Retinal pigment epithelial cell (primary cell): ENCODE measurements around the gene ZNF503.

Experiments used
- DNase-seq: peaks from one replicate; pipeline ENCODE4 v3.0.0-alpha.2; 2010; ENCODE audit warnings: low read depth
- H3K4me3 ChIP-seq: 2 replicates; pipeline ENCODE4 v1.5.1; 2011; ENCODE audit warnings: mild to moderate bottlenecking, low read length, control low read depth, moderate library complexity
- TF ChIP-seq, protein P1 (sequence below): conservative IDR thresholded peaks from 2 replicates; pipeline ENCODE4 v1.5.1; 2011; ENCODE audit warnings: low read depth, low read length, control low read depth, inconsistent platforms

The ZNF503 gene

DNA sequence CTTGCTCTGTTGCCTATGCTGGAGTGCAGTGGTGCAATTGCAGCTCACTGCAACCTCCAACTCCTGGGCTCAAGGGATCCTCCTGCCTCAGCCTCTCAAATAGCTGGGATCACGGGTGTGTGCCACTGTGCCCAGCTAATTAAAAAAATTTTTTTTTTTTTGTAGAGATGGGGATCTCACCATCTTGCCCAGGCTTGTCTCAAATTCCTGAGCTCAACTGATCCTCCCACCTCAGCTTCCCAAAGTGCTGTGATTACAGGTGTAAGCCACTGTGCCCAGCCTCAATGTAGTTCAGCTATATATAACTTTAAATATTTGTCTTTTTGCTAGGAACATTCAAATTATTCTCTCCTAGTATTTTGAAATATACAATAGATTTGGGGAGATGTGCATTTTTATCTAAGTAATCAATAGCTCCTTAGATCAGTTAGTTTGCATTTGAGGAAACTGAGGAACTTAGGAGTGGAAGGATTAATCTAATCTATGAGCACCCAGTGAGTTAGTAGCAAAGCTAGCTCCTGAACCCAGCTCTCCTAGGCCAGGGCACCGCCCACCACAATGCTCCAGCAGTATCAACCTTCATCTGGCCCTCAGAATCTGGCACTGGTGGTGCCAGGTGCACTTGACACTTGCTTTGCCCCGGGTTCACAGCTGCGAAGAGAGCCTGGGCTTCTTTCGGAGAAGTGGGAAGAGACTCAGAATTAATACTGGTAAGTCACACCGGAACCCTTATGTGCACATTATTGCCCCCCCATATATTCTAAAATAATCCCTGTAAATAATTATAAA, 23.9 kb upstream of the ZNF503 start:
- DNase-seq, result no peak
- H3K4me3 ChIP-seq, result no peak overlapping the region
- TF ChIP-seq, protein P1, sequence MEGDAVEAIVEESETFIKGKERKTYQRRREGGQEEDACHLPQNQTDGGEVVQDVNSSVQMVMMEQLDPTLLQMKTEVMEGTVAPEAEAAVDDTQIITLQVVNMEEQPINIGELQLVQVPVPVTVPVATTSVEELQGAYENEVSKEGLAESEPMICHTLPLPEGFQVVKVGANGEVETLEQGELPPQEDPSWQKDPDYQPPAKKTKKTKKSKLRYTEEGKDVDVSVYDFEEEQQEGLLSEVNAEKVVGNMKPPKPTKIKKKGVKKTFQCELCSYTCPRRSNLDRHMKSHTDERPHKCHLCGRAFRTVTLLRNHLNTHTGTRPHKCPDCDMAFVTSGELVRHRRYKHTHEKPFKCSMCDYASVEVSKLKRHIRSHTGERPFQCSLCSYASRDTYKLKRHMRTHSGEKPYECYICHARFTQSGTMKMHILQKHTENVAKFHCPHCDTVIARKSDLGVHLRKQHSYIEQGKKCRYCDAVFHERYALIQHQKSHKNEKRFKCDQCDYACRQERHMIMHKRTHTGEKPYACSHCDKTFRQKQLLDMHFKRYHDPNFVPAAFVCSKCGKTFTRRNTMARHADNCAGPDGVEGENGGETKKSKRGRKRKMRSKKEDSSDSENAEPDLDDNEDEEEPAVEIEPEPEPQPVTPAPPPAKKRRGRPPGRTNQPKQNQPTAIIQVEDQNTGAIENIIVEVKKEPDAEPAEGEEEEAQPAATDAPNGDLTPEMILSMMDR, result no peak

DNA sequence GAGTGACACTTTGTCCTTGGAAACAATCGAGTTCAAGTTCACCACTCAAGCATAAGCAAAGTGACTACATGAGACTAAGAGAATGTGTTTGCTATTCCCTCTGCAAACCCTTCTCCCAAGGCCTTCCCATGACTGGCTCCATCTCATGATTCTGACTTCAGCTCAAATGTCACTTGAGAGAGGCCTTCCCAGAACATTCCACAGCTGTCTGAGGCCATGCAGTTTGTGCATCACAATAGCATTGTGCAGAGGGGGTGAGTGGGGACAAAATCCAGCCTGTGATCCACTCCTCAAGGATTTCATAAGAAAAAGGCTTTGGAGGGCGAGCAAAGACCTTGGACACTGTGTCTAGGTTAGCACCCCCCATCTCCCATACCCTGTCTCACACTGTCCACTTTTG, 23.0 kb upstream of the ZNF503 start:
- TF ChIP-seq, protein P1, result no peak
- no peak overlapping the region for H3K4me3 ChIP-seq
- DNase-seq, result no peak

DNA sequence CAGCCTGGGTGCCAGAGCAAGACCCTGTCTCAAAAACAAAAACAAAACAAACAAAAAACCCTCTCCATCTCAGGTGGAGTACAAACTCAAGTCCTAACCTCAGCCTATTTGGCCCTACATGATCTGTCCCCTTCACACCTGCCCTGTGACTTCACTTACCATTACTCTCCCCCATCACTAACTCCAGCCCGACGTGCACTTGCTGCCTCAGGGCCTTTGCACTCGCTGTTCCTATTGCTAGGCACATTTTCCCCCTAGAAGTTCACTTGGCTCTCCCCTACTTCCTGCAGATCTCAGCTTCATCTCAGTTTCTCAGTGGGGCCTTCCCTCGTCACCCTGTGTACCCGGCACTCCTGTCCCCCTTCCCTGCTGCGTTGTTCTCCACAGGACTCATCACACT, 21.3 kb upstream of the ZNF503 start:
- H3K4me3 ChIP-seq, result no peak overlapping the region
- TF ChIP-seq, protein P1, result no peak
- no peak for DNase-seq

DNA sequence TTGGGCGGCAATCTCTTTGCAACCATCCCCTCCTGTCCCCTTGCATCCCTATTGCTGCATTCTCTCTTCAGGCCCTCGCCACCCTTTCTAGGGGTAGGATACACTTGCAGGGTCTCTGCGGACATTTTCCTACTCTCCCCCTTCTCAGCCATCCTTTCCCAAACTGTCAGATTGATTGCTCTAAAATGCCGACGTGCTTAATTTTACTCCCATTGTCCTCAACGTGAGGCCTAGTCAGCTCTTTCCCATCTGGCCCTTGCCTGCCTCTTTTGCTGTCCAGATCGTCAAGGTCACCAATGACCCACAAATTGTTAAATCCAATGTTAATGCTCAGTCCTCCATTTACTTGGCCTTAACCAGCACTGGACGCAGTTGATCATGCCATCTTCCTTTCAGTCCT, 17.1 kb upstream of the ZNF503 start:
- TF ChIP-seq, protein P1, result no peak
- no peak for DNase-seq
- no peak overlapping the region for H3K4me3 ChIP-seq

DNA sequence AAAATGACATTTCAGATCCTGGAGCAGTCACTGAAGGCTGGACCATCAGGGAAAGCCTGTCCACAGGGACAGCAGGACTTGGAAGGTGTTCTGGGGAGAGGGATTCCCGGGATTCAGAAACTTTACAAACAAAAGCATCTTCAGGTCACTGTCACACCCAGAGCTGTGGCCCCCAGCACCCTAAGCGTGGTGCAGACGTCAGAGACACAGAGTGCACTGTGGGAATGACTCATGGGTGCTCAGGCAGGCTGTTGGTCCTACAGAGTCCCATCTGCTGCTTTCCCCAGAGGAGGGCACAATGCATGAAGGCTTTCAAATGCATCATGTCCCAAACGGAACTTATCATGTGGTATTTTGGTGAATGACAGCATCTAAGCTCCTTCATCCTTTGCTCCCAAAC, 16.7 kb upstream of the ZNF503 start:
- no peak for DNase-seq
- no peak overlapping the region for H3K4me3 ChIP-seq
- TF ChIP-seq, protein P1, result no peak

DNA sequence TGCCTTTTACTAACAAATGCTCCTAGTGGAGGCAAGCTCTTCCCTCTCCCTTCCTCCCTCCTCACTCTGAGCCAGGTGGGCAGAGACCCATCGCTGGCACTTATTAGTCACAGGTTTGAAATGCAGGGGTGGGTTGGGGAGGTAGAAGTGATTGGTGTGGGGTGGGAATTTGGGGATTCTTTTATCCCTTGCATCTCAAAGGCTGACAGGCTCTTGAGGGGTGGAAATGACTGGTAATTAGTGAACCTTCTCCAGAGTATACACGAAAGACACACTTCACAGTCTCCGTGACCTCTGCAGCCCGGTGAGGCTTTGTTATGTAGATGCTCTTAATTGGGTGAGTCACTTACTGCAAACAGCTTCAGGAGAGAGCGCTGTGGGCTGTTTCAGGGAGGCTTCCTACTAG, 16.0 kb upstream of the ZNF503 start:
- no peak for DNase-seq
- no peak overlapping the region for H3K4me3 ChIP-seq
- TF ChIP-seq, protein P1, result no peak

DNA sequence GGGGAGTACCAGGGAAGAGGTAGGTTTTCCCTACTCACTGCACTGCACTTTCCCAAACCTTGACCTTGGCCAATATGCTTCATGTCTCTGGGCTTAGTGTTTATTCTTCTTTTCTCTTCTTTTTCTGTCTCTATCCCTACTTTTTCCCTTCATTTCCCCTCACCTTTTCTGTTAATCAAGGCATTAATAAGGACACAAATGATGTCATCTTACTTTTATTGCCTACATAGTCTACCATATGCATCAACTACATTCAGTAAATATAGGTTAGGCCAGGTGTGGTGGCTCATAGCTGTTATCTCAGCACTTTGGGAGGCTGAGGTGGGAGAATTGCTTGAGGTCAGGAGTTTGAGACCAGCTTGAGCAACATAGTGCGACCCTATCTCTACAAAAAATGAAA, 13.0 kb upstream of the ZNF503 start:
- TF ChIP-seq, protein P1, result no peak
- DNase-seq, result no peak
- H3K4me3 ChIP-seq, result no peak overlapping the region
